GM20431 (cell line): Measurements from ENCODE around the gene BUD13.
"Not testable (repeated sequence)": the region's sequence is repeated elsewhere in the genome, so short reads cannot be mapped to it uniquely, and the experiment has no call there.

Source experiments
- in situ Hi-C: fragments of 300-500 bp; cut with MseI, MboI; formaldehyde crosslinking; loops from one replicate; pipeline ENCODE4 v1.15.0; 2020; ENCODE audit warnings: low sequenced_read_pairs; ENCODE audit not compliant: unreplicated experiment

Gene BUD13

DNA sequence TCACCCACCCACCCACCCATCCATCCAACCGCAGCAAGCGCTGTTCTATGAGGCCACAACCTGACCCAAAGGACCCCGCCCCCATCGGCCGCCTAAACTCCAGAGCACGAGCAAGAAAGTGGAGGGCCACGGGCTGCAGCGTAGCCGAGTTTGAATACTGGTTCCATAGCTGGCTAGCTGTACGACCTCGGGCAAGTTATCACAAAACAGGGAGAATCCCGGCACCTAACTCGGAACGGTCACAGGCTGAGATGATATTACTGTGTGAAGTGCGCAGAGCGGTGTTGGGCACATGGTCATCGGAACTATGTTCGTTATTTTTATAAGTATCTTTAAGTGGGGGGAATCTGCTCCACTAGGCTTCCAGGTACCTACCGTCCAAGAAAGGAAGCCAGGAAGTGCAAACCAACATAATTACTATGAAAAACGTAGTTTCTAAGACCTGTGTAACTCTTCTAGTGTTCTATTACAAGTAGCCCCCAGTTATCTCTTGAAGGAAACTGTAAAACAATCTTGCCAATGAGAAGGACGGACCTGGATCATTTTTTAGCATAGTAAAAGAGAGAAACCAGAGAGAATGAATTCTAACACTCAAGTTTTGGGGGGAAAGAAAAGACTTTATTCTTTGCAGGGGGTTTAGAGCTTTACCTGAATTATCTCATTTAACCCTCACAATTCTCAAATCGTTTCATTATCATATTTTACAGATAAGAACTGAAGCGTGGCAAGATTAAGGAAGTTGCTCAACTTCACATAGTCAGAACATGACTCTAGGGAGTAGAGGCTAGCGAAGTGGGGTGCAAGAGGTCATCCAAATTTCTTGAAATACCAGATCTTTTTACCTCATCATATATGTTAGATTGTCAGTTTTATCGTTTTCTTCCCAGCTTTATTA, 663 bp upstream of the BUD13 start:
- in situ Hi-C loops: no loop called here

DNA sequence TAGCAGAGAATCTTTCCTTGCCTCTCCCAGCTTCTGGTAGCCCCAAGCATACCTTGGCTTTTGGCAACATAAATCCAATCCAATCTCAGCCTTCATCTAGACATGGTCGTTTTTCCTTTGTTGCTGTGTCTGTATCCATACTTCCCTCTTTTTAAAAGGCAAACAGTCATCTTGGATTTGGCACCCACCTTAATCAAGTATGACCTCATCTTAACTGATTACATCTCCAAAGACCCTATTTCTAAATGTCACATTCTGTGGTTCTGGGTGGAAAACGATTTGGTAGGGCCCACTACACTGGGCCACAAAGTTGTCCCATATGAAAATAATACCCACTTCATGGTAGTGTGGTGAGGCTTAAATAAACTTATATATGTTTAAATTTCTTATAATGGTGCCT, 852 bp downstream of the BUD13 start:
- in situ Hi-C loops: no loop called here

DNA sequence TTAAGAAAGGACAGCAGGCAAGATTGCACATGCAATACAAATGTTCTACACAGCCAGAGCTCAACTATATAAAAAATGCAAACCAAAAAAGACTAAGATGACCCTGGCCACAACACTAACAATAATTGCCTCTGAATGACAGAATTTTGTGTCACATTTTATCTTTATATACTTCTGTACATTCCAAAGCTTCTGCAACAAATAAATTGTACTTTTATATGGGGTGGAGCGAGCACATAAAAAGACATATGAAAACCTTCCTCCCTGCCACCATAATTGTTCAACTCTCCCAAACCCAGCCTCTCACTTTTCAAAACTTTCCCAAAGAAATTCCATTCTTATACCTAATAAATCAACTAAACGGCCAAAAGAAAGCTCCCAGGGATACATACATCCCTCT, 10.7 kb downstream of the BUD13 start:
- in situ Hi-C loops: no loop called here

DNA sequence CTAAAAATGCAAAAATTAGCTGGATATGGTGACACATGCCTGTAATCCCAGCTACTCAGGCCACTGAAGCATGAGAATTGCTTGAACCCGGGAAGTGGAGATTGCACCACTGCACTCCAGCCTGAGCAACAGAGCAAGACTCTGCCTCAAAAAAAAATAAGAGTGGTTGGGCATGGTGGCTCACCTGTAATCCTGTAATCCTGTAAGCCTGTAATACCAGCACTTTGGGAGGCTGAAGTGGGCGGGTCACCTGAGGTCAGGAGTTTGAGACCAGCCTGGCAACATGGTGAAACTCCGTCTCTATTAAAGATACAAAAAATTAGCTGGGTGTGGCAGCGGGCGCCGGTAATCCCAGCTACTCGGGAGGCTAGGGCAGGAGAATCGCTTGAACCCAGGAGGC, 16.7 kb downstream of the BUD13 start:
- in situ Hi-C loops: not testable (repeated sequence)

DNA sequence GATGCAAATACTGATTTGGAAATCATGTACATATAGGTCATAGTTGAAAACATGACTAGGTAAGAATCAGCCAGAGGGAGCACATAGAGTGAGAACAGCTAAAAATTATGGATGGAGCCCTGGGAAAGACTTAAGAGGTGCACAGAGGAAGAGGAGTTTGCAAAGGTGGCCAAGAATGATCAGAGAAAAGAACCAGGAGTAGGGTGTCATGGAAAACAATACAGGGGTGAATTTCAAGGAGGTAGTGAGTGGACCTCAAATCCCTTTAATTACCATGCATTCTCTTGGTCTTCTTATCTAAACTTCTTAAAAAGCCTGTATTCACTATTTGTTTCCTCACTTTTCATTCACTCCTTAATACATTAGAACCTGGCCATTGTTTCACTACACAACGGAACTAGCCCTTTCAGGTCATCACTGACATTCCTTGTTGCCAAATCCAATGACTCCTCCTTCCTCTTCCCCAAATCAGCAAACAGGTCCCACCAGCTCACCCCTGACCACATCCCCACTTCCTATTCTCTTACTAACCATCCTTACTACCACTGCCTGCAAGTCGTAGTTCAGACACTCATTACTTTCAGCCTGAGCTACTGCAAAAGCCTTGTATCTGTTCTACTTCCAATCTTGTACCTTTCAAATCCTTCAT, 22.6 kb downstream of the BUD13 start:
- in situ Hi-C loops: no loop called here

DNA sequence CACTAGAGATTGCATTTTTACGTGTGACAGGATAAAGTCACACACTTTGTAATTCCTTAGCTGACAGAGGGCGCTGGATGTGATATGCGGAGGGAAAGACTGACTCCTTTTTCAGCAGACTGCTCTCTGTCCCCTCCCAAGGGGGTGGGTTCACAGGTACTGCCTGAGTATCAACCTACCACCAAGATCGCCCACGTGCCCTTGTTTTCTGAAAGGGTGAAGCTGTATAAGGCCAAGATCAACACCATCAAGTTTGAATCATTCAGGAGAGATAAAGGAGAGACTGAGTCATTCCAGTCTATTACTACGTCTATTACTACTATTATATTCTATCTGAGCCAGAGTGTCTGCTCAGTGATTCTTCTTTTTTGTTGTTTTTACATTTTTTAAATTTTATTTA, 30.7 kb downstream of the BUD13 start:
- in situ Hi-C loops: no loop called here

- in situ Hi-C loops: no loop called here
These were observed 32.0 kb downstream of the BUD13 start for GRCh38 chr11:116740741-116741140.

GRCh38 chr11:116738975-116739374, 33.8 kb downstream of the BUD13 start:
- in situ Hi-C loops: no loop called here

GRCh38 chr11:116736763-116737162, 36.0 kb downstream of the BUD13 start:
- in situ Hi-C loops: no loop called here

- in situ Hi-C loops: no loop called here
These were observed 38.7 kb downstream of the BUD13 start for GRCh38 chr11:116733969-116734508.

- in situ Hi-C loops: no loop called here
These were observed 39.6 kb downstream of the BUD13 start for GRCh38 chr11:116733043-116733755.

DNA sequence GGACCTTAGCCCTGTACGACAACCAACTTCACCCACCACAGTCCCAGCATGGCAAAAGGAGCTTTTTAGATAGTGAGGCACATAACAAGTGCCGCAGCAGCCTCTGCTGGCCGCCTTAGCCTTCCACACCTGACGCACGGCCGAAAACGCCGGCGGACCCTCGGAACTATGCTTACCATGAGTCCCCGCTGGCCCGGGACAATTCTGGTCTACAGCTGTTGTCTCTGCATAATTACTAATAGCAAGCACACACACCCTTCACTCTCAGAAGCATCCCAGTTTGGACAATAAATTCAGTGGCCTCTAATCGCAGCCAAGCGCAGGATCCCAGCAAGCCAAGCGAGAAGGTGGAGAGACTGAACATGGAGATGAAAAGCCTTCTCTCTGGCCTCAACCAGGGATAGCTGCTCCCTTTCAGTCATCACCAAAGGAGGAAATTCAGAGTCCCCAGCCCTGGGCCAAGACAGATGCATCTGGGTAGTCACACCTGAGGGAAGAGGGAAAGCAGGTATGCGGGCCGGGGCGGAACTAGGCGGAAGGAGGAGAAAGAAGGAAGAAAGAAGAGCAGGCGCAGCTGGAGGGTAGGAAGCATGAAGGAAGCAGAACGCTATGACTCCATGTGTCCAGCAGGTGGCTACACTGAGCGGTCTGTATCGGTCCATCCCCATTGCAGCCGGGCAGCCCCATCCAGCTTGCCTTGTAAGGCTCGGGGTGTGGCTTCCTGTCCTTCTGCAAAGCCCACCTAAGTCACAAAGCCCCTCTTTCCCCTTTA, 40.3 kb downstream of the BUD13 start:
- in situ Hi-C loops: no loop called here

- in situ Hi-C loops: no loop called here
These were observed 41.0 kb downstream of the BUD13 start for GRCh38 chr11:116731821-116732220.

DNA sequence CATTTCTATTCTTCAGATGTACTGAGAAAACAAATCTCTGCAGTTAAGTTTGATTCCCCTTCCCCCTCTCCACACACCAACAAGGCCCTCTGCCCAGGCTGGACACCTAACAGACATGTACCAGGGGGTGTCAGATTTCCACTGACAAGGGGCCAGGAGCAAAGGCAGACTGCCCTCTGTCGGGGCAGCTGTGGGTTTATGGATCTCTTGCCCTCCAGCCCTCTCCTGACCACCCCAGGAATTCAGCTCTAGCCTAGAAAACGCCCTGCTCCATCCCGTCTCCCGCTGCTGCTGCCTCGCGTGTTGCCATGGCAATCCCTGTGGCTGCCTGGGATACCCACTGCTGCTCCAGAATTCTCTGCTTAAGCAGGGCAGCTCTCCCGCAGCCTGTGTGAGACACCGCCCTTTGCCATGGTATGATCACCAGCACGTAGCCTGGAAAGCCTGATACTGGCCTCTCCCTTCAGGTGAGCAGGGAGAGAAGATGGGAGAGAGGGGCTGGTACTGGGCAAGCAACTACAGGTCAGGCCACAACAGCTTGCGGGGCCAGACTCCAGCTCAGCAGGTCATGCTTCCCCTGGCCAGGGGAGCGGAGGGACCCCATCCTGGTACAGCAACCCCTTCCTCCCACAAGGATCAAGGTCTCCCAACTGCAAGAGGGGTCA, 41.6 kb downstream of the BUD13 start:
- in situ Hi-C loops: no loop called here

GRCh38 chr11:116730601-116731000, 42.2 kb downstream of the BUD13 start:
- in situ Hi-C loops: no loop called here

DNA sequence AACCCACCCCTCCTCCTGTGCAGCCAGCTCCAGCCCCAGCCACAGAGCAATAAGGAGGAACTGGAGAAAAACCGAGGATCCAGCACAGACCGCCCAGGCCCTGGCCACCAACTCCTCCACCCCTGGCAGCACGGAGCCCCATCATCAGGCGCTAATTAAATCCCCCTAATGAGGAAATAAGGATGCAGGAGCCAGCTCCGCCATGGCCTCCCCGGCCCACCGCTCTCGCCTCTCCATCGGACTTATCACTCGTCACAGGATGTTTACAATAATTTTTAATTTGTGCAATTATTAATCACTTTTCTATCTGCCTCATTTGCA, 42.6 kb downstream of the BUD13 start:
- in situ Hi-C loops: no loop called here

- in situ Hi-C loops: no loop called here
These were observed 43.1 kb downstream of the BUD13 start for GRCh38 chr11:116729501-116730240.

GRCh38 chr11:116727990-116728389, 44.8 kb downstream of the BUD13 start:
- in situ Hi-C loops: no loop called here
